Measurements from ENCODE around the gene SFRP5. TPM values are rescaled to one million over a fixed set of nuclear protein-coding genes. Genes with fewer than 3 reads are reported as not detected.

Gene SFRP5
- polyA plus RNA-seq, 1 donor: 0.94 TPM

GRCh38 chr10:97734021-97734420 lies 37.8 kb downstream of the SFRP5 start:
- DNase-seq: no peak

- no peak for DNase-seq
These were observed 38.5 kb downstream of the SFRP5 start for GRCh38 chr10:97733256-97733655.

- DNase-seq: no peak
These were observed 39.8 kb downstream of the SFRP5 start for GRCh38 chr10:97732052-97732359.

- peak; percentile 69 for DNase-seq
These were observed 40.3 kb downstream of the SFRP5 start for GRCh38 chr10:97731346-97732051.

- no peak for DNase-seq
These were observed 42.8 kb downstream of the SFRP5 start for GRCh38 chr10:97729014-97729413.

- DNase-seq: peak; percentile 71
These were observed 45.1 kb downstream of the SFRP5 start for GRCh38 chr10:97726636-97727178.

GRCh38 chr10:97724341-97724941 lies 47.4 kb downstream of the SFRP5 start:
- DNase-seq: no peak

- no peak for DNase-seq
These were observed 48.8 kb downstream of the SFRP5 start for GRCh38 chr10:97723001-97723400.

GRCh38 chr10:97721871-97722780 lies 49.7 kb downstream of the SFRP5 start:
- no peak for DNase-seq

GRCh38 chr10:97719602-97720001 lies 52.2 kb downstream of the SFRP5 start:
- no peak for DNase-seq

GRCh38 chr10:97718659-97719142 lies 53.1 kb downstream of the SFRP5 start:
- DNase-seq: no peak

GRCh38 chr10:97718178-97718577 lies 53.6 kb downstream of the SFRP5 start:
- no peak for DNase-seq

- no peak for DNase-seq
These were observed 54.2 kb downstream of the SFRP5 start for GRCh38 chr10:97717627-97718026.

Other genes with a start within 250 kb of the SFRP5 start
- 24.2 TPM for gene ANKRD2, start 199.2 kb downstream of the SFRP5 start, polyA plus RNA-seq (ENCODE audit: insufficient read length)
- gene HOGA1, start 187.6 kb downstream of the SFRP5 start, polyA plus RNA-seq (ENCODE audit: insufficient read length): 0.49 TPM
- gene C10orf62, start 182.3 kb downstream of the SFRP5 start, polyA plus RNA-seq (ENCODE audit: insufficient read length): not detected
- gene MORN4, start 138.5 kb downstream of the SFRP5 start, polyA plus RNA-seq (ENCODE audit: insufficient read length): 5.2 TPM
- gene PI4K2A, start 131.3 kb downstream of the SFRP5 start, polyA plus RNA-seq (ENCODE audit: insufficient read length): 10.2 TPM
- gene AVPI1, start 84.8 kb downstream of the SFRP5 start, polyA plus RNA-seq (ENCODE audit: insufficient read length): 7.3 TPM
- gene MARVELD1, start 58.3 kb downstream of the SFRP5 start, polyA plus RNA-seq (ENCODE audit: insufficient read length): 41.0 TPM
- gene ZFYVE27, start 34.9 kb downstream of the SFRP5 start, polyA plus RNA-seq (ENCODE audit: insufficient read length): 14.7 TPM
- gene GOLGA7B, start 77.8 kb upstream of the SFRP5 start, polyA plus RNA-seq (ENCODE audit: insufficient read length): 0.23 TPM